IMR-90 (cell line): ENCODE data around the gene PTCD2. TPM values are rescaled to one million over a fixed set of nuclear protein-coding genes. Genes with fewer than 3 reads are reported as not detected.

Experiments
- ATAC-seq: fragments of 200-7000 bp; cut with Tn5 transposase; 2 replicates; pipeline ENCODE4 v1.9.1; 2020; ENCODE audit warnings: low read depth, mild to moderate bottlenecking, moderate library complexity
- BruUV-seq: library from RNA; stranded (reverse); fragments of 400-500 nt; replicated peaks from 2 replicates; lab custom pipeline; 2021; lab: Mats Ljungman, UMichigan
- CTCF ChIA-PET: fragments of 300-600 bp; formaldehyde crosslinking; extraction: SDS; loops from one replicate; lab custom pipeline; 2021; ENCODE audit warnings: antibody characterized with exemption; lab: Yijun Ruan, JAX
- POLR2A ChIA-PET: fragments of 300-600 bp; sonication (Branson Sonifier 250); formaldehyde crosslinking; loops from one replicate; lab custom pipeline; 2022; ENCODE audit warnings: antibody characterized with exemption; ENCODE audit not compliant: unreplicated experiment; lab: Charles Lee
- DNase-seq: peaks from one replicate; pipeline ENCODE4 v3.0.0; 2013
- H2AFZ ChIP-seq: replicated peaks from 2 replicates; pipeline ENCODE3; 2013; ENCODE audit warnings: low read length, mild to moderate bottlenecking; ENCODE audit not compliant: poor library complexity
- H2AK5ac ChIP-seq: 2 replicates; pipeline ENCODE4 v1.6.1; 2013; ENCODE audit warnings: low read depth, low read length, inconsistent platforms
- H2AK9ac ChIP-seq: replicated peaks from 2 replicates; pipeline ENCODE3; 2013; ENCODE audit warnings: mild to moderate bottlenecking, low read depth, low read length, moderate library complexity; ENCODE audit not compliant: poor library complexity
- H2BK120ac ChIP-seq: 2 replicates; pipeline ENCODE4 v1.6.1; 2013; ENCODE audit warnings: low read depth, low read length, inconsistent platforms
- H2BK15ac ChIP-seq: 3 replicates; pipeline ENCODE4 v1.6.1; 2013; ENCODE audit warnings: low read depth, low read length, inconsistent platforms
- H2BK20ac ChIP-seq: 2 replicates; pipeline ENCODE4 v1.6.1; 2013; ENCODE audit warnings: low read depth, mild to moderate bottlenecking, inconsistent platforms, low read length, moderate library complexity
- H2BK5ac ChIP-seq: 2 replicates; pipeline ENCODE4 v1.6.1; 2013; ENCODE audit warnings: mild to moderate bottlenecking, low read depth, low read length, inconsistent platforms; ENCODE audit not compliant: poor library complexity, severe bottlenecking
- H3K14ac ChIP-seq: replicated peaks from 2 replicates; pipeline ENCODE4 v1.6.1; 2013; ENCODE audit warnings: low read depth, low read length, inconsistent platforms
- H3K18ac ChIP-seq: 2 replicates; pipeline ENCODE4 v1.6.1; 2013; ENCODE audit warnings: low read depth, low read length, control low read depth
- H3K23ac ChIP-seq: 2 replicates; pipeline ENCODE4 v1.6.1; 2013; ENCODE audit warnings: low read depth, low read length, inconsistent platforms
- H3K27ac ChIP-seq: 2 replicates; pipeline ENCODE4 v1.5.1; 2013; ENCODE audit warnings: mild to moderate bottlenecking, control low read depth, low read length; ENCODE audit not compliant: insufficient read depth
- H3K27me3 ChIP-seq: 2 replicates; pipeline ENCODE4 v1.6.1; 2013; ENCODE audit warnings: low read length; ENCODE audit not compliant: control insufficient read depth, insufficient read depth
- H3K36me3 ChIP-seq: 2 replicates; pipeline ENCODE4 v1.6.1; 2013; ENCODE audit warnings: low read length, mixed read lengths; ENCODE audit not compliant: control insufficient read depth, insufficient read depth
- H3K4ac ChIP-seq: 2 replicates; pipeline ENCODE4 v1.6.1; 2013; ENCODE audit warnings: low read depth, low read length, inconsistent platforms
- H3K4me1 ChIP-seq: 2 replicates; pipeline ENCODE4 v1.6.1; 2013; ENCODE audit warnings: low read length, mixed read lengths; ENCODE audit not compliant: control insufficient read depth, insufficient read depth
- H3K4me2 ChIP-seq: 2 replicates; pipeline ENCODE4 v1.6.1; 2013; ENCODE audit warnings: low read depth, mild to moderate bottlenecking, control low read depth, low read length, moderate library complexity
- H3K4me3 ChIP-seq: 2 replicates; pipeline ENCODE4 v1.5.1; 2013; ENCODE audit warnings: low read depth, mild to moderate bottlenecking, control low read depth, low read length, moderate library complexity; ENCODE audit not compliant: insufficient read depth
- H3K56ac ChIP-seq: 2 replicates; pipeline ENCODE4 v1.6.1; 2013; ENCODE audit warnings: low read length, inconsistent platforms; ENCODE audit not compliant: insufficient read depth; ENCODE audit errors: extremely low read depth
- H3K79me1 ChIP-seq, 2 experiments: 2 replicates each; pipeline ENCODE4 v1.6.1; 2013; ENCODE audit warnings: low read length in 2 of 2, inconsistent platforms in 1 of 2, low read depth in 1 of 2
- H3K9ac ChIP-seq: 2 replicates; pipeline ENCODE4 v1.6.1; 2013; ENCODE audit warnings: low read depth, low read length, control low read depth
- H3K9me1 ChIP-seq: 2 replicates; pipeline ENCODE4 v1.6.1; 2013; ENCODE audit warnings: low read length, inconsistent platforms; ENCODE audit not compliant: insufficient read depth
- H3K9me3 ChIP-seq: 2 replicates; pipeline ENCODE4 v1.6.1; 2013; ENCODE audit warnings: low read length; ENCODE audit not compliant: control insufficient read depth, insufficient read depth
- H4K20me1 ChIP-seq: 2 replicates; pipeline ENCODE4 v1.6.1; 2013; ENCODE audit warnings: low read length, inconsistent platforms; ENCODE audit not compliant: insufficient read depth
- H4K5ac ChIP-seq: 2 replicates; pipeline ENCODE4 v1.6.1; 2013; ENCODE audit warnings: mild to moderate bottlenecking, low read depth, low read length, control low read depth
- H4K8ac ChIP-seq, 2 experiments: 2 replicates each; pipeline ENCODE4 v1.6.1; 2013; ENCODE audit warnings: low read depth in 2 of 2, low read length in 2 of 2, control low read depth in 1 of 2, inconsistent platforms in 1 of 2
- H4K91ac ChIP-seq: 2 replicates; pipeline ENCODE4 v1.6.1; 2013; ENCODE audit warnings: low read depth, low read length, inconsistent platforms; ENCODE audit not compliant: insufficient read depth
- MXI1 ChIP-seq: IDR thresholded peaks from 2 replicates; pipeline ENCODE4 v1.6.1; 2012; ENCODE audit warnings: low read depth, mild to moderate bottlenecking, low read length, moderate library complexity, borderline replicate concordance
- WGBS, 2 experiments: methylation state at CpG; one replicate each; pipeline versions ENCODE4 v1.1.5 to v1.1.7; 2013; ENCODE audit warnings: missing lambda C conversion rate in 2 of 2; ENCODE audit not compliant: insufficient read length in 1 of 2; ENCODE audit errors: extremely low coverage in 2 of 2; 5-methylcytosine and 5-hydroxymethylcytosine counted together
- dilution Hi-C: fragments of 300-500 bp; cut with HindIII; formaldehyde crosslinking; loops from one replicate; pipeline ENCODE4 v1.14.3; 2018; ENCODE audit warnings: low sequenced_read_pairs; ENCODE audit not compliant: unreplicated experiment
- in situ Hi-C: fragments of 300-500 bp; cut with MboI; formaldehyde crosslinking; loops from 3 replicates; pipeline ENCODE4 v1.14.3; 2019; ENCODE audit warnings: low sequenced_read_pairs, inconsistent platforms, mixed read lengths
- intact Hi-C: fragments of 100-400 bp; cut with micrococcal nuclease; formaldehyde crosslinking; loops from 2 replicates; pipeline ENCODE4 v1.10.0; 2022
- polyA plus RNA-seq, 3 experiments: library from polyadenylated mRNA; depleted of rRNA; stranded (reverse); fragments of >200 nt; gene quantifications; 2 replicates each; pipeline ENCODE4 v1.2.3, GENCODE V29; 2012; ENCODE audit warnings: low replicate concordance in 1 of 3
- total RNA-seq: library from RNA; depleted of rRNA; stranded (reverse); fragments of >200 nt; gene quantifications from 2 replicates; pipeline ENCODE4 v1.2.3, GENCODE V29; 2012
- TF ChIP-seq, protein P1 (sequence below): conservative IDR thresholded peaks from 2 replicates; pipeline ENCODE4 v1.5.1; 2012; ENCODE audit warnings: mild to moderate bottlenecking, low read depth, low read length, improper control_type of control experiment

PTCD2 gene
- total and polyA plus RNA-seq, 2 of the 4 experiments (the other 2 are of a cell fraction): 6.5 to 9.9 TPM

DNA sequence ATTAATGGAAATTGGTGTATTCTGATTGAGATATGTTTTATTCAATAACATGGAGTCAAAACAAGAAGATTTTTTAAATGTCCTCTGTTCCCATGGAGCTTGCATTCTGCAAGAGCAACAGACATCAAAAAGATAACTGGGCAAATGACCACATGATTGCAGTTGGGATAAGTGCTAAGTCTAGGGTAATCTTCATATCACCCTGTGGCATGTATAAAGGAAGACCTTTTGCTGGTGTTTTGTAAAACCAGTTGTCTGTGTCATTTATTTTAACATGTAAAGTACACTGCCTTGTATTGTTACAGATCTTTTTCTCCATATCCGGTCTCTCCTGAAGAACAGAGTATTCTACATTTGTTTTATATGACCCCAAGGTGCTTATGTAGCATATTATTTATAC is 44.0 kb downstream of the PTCD2 start:
- no peak overlapping the region for H2AFZ ChIP-seq
- no peak overlapping the region for H3K4me3 ChIP-seq
- H4K8ac ChIP-seq: peak overlapping the region in 1 of 2 experiments; percentile 26; a peak in 2 of 4 replicates
- H3K27ac ChIP-seq: no peak overlapping the region
- H4K91ac ChIP-seq: peak overlapping the region; percentile 66
- peaks cover 0 to 6% of the 10 kb centered on the region in 2 experiments; a peak in 3 of 4 replicates for H3K79me1 ChIP-seq
- H3K4ac ChIP-seq: peak overlapping the region; percentile 60; the same call in 1 of the 2 replicates
- H3K56ac ChIP-seq: 0 out of 2 replicates have a peak overlapping the region, but pooled peaks have one; percentile 18
- H3K14ac ChIP-seq: peak overlapping the region; percentile 25; the same call in 1 of the 2 replicates
- dilution Hi-C loops: no loop called here
- in situ Hi-C loops: loop anchor here (25.0 kb wide), 1 partner anchor 148 kb away; the partner anchor contains the start of gene ZNF366
- POLR2A ChIA-PET: no interaction called here
- intact Hi-C loops: loop anchor here (10.0 kb wide), 2 partner anchors 241 to 481 kb away; no protein-coding TSS in a partner anchor
- peaks cover 8% of the 10 kb centered on the region for H3K9me1 ChIP-seq
- H2BK5ac ChIP-seq: peak overlapping the region; percentile 100
- no peak overlapping the region for H3K9ac ChIP-seq
- H3K36me3 ChIP-seq: peaks cover 6% of the 10 kb centered on the region
- TF ChIP-seq MXI1: no peak
- TF ChIP-seq, protein P1, sequence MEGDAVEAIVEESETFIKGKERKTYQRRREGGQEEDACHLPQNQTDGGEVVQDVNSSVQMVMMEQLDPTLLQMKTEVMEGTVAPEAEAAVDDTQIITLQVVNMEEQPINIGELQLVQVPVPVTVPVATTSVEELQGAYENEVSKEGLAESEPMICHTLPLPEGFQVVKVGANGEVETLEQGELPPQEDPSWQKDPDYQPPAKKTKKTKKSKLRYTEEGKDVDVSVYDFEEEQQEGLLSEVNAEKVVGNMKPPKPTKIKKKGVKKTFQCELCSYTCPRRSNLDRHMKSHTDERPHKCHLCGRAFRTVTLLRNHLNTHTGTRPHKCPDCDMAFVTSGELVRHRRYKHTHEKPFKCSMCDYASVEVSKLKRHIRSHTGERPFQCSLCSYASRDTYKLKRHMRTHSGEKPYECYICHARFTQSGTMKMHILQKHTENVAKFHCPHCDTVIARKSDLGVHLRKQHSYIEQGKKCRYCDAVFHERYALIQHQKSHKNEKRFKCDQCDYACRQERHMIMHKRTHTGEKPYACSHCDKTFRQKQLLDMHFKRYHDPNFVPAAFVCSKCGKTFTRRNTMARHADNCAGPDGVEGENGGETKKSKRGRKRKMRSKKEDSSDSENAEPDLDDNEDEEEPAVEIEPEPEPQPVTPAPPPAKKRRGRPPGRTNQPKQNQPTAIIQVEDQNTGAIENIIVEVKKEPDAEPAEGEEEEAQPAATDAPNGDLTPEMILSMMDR: no peak
- 0 out of 2 replicates have a peak overlapping the region, but pooled peaks have one; percentile 35 for H3K23ac ChIP-seq
- no peaks in the 10 kb centered on the region for H4K20me1 ChIP-seq
- peak overlapping the region; percentile 61; the same call in 1 of the 2 replicates for H3K18ac ChIP-seq
- no TSS peak for BruUV-seq
- H2BK20ac ChIP-seq: peak overlapping the region; percentile 46
- ATAC-seq (no peak), DNase-seq (no peak)
- peak overlapping the region; percentile 47 for H2BK120ac ChIP-seq
- H2AK5ac ChIP-seq: peak overlapping the region; percentile 48; the same call in 1 of the 2 replicates
- H3K27me3 ChIP-seq: no peaks in the 10 kb centered on the region
- H2BK15ac ChIP-seq: peak overlapping the region; percentile 79; the same call in 2 of the 3 replicates
- H3K4me2 ChIP-seq: no peak overlapping the region
- CTCF ChIA-PET: no interaction called here
- H4K5ac ChIP-seq: no peak overlapping the region
- H2AK9ac ChIP-seq: no peak overlapping the region
- no peaks in the 10 kb centered on the region for H3K9me3 ChIP-seq
- WGBS, 2 experiments: no CpG with 5 or more reads among the region's 1 CpG
- H3K4me1 ChIP-seq: peaks cover 5% of the 10 kb centered on the region
